Stimulated activated CD4-positive, alpha-beta T cell treated with anti-CD3 and anti-CD28 coated beads, Interleukin-15, amount 100 ng/mL, for 24 hours (primary cell): ENCODE measurements around the gene OLR1.
A peak's percentile ranks its signal among the peaks of the same experiment; 100 is the strongest.

Experiments used
- DNase-seq: peaks from one replicate; pipeline ENCODE4 v3.0.0-alpha.2; 2020

Gene OLR1

DNA sequence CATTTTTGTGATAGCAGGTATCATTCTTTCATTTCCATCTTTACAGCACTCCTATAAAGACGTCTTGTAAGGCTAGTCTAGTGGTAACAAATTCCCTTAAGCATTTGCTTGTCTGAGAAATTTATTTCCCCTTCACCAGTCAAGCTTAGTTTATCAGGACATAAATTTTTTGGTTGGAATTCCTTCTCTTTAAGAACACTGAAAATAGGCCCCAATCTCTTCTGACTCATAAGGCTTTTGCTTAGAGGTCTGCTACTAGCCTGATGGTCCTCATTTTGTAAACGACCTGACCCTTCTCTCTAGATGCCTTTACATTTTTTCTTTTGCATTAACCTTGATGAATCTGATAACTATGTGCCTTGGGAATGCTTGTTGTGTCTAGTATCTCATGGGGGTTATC, 20.3 kb downstream of the OLR1 start:
- DNase-seq, result no peak

DNA sequence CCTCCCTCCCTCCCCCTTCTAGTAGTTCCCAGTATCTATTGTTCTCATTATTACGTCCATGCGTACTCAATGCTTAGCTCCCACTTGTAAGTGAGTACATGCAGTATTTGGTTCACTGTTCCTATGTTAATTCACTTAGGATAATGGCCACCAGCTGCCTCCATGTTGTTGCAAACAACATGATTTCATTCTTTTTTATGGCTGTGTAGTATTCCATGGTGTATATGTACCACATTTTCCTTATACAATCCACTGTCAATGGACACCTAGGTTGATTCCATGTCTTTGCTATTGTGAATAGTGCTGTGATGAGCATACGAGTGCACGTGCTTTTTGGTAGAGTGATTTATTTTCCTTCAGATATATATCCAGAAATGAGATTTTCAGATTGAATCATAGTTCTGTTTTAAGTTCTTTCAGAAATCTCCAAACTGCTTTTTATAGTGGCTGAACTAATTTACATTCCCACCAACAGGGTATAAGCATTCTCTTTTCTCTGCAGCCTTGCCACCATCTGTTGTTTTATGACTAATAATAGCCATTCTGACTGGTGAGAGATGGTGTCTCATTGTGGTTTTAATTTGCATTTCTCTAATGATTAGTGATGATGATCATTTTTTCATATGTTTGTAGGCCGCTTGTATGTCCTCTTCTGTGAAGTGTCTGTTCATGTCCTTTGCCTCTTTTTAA, 24.1 kb downstream of the OLR1 start:
- DNase-seq, result no peak

DNA sequence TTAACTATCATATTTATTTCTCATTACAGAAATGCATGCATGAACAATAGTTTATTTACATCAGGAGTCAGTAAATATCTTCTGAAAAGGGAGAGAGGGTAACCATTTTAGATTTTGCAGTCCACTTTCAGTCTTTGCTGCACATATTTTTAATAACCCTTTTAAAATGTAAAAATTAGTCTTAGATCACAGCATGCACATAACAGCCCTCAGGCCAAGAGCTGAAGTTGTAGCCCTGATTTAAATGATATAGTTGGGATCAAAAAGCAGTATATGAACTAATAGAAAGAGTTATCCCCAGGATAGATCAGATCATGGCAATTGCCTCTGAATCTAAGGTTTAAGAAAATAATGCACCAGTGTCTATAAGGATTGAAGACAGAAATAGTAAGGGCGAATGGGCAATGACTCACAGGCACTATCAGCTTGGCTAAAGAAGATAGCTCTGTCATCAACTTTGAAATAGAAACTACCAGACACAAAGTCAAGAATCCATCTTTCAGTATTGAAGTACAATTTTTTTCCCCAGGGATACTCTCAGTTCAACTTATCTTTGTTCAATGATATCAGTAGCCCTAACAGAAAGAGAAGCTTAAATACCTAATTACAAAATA, 28.8 kb downstream of the OLR1 start:
- DNase-seq, result no peak

DNA sequence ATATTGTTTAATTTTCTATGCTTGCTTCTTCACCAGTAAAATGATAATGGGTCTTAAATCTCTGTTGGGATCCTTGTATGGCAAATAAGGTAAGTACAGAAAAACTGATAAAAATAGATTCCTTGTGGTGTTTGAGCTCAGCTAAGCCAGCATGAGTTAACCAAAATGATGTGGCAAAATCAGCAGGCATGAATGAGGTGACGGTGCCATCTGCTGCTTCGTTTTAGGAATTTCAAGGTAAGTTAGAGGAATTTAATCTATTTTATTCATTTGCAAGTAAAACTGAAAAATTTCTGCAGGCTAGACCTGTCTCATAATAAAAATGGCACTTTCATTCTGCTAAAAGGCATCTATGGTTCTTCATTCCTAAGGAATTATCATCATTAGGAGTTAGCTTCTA, 31.9 kb downstream of the OLR1 start:
- DNase-seq, result peak; percentile 54

DNA sequence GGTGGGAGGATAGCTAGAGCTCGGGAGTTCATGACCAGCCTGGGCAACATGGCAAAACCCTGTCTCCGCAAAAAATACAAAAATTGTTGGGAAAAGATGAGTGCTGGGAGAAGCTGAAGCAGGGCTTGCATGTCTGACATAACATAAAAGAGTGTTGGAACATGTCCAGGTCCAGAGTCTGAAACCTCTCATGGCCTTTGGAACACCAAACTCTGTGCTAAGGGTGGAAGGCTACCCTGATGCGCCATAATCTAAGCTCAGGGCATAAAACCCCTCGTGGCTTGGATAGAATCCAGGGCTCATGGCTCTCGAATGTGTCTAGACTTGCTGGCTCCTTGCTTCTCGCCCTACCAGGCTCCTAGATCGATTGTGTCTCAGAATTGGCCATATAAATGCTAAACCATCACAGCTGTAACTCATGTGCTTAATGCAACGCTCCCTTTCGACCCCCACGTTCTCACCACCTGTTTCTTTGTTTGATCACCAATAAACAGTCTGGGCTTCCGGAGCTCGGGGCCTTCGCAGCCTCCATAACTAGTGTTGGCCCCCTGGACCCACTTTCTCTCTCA, 35.2 kb downstream of the OLR1 start:
- DNase-seq, result no peak

DNA sequence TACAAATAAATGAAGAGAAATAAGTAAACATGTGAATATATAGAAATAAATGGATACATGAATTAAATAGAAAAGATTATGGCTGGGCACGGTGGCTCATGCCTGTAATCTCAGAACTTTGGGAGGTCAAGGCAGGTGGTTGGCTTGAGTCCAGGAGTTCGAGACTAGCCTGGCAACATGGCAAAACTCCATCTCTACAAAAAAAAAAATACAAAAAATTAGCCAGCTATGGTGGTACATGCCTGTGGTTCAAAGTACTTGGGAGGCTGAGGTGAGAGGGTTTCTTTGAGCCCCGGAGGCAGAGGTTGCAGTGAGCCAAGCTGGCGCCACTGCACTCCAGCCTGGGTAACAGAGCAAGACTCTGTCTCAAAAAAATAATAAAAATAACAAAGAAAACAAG, 36.8 kb downstream of the OLR1 start:
- no peak for DNase-seq

DNA sequence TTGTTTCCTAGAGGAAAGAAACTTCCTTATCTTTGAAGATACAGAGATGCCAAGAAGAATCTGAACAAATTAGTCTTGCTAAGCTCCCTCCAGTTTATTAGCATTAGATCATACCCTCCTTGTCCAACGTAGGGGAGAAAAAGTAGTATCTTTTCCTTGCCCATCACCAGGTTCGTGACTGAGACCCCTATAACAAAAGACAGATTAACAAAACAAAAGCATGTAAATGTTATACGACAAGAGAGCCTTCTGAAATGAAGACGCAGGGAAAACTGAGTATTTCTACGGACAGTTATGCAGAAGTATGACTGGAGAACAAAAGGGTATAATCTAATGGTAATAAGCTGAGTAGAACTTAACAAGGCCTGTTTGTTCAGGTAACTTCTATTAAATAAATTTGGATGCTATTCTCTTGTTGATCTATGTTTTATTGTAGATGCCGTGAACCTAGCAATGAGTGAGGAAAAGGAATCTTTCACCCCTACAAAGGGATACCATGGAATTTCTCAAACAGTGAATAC, 39.0 kb downstream of the OLR1 start:
- no peak for DNase-seq

DNA sequence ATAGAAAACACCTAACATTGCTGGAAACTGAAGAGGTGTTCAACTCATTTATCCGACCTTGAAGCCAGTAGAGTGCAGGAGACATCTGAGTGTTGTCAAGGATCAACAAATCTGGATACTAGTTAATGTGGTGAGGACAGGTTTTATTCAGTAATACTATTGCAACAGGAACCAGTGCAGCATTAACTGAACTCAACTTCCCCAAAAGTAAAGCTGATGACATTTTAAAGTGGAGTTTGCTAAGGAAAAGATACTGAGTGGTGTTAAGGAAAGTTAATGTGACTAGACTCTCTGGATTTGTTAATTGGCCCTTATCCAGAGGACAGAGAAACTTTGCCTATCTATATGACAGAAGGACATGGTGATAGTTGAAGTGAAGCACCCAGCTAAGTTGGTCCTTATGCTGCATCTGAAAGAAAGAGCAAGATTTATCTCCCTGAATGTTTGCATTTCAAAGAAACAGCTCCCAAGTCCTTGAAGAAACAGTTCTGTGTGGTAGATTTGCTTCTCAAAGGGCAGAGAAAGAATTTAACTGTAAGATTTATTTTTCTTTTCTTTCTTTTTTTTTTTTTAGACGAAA, 40.7 kb downstream of the OLR1 start:
- DNase-seq, result no peak

DNA sequence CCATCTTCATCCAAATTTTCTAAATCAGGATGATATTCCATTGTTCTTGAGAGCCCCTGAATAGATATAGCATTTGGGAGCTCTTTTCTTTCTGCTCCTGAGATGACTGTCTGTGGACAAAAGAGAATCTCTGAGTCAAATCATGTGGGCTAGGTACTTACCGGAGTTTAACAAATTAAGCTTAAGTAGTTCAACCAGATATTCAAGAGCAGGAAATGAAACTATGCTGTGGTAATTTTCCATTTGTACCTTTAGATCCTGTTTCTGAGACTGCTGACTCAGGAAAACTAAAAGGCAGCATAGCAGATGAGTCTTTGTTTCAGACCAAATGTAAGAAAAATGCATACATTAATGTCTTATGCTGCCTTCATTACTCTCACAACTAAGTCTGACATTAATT, 41.9 kb downstream of the OLR1 start, which contains the start of gene CLEC7A:
Gene CLEC7A (minus strand): TSS at position 158 of the 400 bp plus-strand sequence. CDS start 117 bp downstream, at position 41.
- no peak for DNase-seq

DNA sequence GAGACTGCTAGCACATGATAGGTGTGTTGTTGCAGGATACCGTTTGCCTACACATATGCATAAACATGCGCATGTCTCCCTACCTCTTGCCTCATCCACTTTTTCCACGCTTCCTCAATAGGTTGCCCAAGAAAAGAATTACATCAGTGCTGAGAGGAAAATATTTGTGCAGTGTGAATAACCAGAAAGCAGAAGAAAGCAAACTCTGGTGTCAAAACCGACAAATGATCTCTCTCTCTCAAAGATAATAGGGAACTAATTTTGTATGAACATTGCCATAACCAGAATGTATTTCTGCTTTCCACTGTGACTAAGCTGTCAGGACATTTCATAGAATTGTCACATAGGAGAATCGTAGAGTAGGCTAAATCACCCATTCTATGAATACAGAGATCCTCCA, 43.2 kb downstream of the OLR1 start:
- no peak for DNase-seq

DNA sequence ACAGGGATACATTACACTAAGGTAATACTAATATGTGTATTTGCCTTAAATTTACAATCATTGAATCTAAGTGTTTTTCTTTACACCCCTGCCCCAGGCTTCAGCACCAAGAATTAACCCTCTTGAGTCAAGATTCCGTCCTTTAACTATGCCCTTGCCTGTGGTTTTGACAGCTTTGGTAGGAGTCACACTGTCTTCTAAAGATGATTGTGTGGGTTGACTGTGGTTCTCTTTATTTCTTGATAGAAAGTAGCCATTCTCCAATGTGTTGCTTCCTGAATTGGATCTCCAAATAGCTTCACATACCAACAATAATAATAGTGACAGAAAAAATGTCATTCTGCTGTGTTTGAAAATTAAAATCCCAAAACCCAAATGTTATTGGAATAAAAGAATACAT, 45.5 kb downstream of the OLR1 start:
- no peak for DNase-seq

DNA sequence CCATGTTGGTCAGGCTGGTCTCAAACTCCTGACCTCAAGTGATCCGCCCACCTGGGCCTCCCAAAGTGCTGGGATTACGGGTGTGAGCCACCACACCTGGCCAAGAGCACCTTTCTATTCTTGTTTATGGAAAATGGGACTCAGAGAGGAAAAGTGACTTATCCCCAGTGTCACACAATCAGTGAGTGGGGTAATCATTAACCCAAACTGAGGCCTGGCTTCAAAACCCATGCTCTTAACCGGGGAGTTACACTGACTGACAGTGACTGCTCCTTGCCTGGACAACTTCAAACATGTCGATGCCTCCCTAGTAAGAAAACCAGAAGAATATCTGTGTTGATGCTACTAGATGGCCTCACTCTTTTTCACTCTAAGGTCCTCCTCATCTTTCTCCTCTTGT, 49.2 kb downstream of the OLR1 start:
- no peak for DNase-seq

DNA sequence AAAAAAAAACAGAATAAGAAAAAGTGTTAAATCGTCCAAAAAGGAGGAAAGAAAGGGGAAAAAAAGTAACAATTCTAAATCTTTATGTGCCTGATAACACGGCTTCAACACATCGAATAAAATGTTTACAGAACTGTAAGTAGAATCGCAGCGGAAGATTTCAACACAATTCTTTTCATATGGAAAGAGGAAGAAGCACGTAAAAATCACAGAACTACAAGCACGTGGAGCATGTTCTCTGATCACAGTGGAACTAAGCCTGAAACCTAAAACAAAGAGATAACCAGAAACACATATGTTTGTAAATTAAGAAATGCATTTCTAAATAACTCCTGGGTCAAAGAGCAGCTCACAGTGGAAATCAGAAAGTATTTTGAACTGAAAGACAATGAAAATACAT, 50.7 kb downstream of the OLR1 start:
- no peak for DNase-seq

DNA sequence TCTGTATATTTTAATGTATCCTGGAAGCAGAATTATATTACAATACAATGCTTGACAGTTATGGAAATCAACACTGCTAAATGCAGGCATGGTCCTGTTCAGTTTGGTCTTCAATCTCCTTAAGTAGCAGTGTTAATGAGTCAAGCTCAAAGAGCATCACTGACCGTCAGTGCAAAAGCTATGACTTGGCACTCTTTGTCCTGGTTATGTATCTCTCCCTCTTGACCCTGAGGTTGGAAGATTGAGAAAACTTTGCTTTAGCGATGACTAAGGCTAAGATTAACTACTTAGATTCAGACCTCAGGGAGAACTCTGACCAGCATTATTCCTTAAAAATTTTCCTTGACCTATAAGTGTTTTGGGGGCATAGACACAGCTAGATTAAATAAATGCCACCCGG, 52.9 kb downstream of the OLR1 start:
- no peak for DNase-seq

DNA sequence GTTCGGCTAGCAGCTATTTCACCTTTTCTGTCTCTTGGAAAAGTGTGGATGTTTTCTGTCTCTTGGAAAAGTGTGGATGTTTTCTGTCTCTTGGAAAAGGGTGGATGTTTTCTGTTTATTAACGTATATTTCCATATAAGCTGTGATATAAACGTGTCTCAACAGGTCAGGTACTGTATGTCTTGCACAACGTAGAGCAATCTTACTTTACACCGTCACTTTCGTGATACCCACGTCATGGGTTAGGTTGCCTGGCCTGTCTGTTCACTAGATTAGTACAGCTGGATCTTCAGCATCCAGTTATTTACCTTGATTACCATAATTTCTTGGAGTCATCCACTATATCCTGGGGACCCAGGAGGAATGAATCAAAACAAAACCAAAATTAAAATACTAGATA, 56.0 kb downstream of the OLR1 start:
- no peak for DNase-seq

DNA sequence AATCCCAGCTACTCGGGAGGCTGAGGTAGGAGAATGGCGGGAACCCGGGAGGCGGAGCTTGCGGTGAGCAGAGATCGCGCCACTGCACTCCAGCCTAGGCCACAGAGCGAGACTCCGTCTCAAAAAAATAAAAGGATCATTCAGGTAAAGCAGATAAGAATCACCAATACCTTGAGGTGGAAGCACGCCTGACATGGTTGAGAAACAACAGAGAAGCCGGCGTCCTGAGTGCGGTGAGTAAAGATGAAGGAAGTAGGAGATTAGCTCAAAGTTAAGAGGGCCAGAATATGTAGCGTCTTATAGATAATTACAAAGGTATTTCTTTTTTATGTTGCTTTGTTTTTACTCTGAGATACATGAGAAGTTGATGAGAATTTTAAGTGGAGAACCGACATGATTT, 56.6 kb downstream of the OLR1 start:
- no peak for DNase-seq

DNA sequence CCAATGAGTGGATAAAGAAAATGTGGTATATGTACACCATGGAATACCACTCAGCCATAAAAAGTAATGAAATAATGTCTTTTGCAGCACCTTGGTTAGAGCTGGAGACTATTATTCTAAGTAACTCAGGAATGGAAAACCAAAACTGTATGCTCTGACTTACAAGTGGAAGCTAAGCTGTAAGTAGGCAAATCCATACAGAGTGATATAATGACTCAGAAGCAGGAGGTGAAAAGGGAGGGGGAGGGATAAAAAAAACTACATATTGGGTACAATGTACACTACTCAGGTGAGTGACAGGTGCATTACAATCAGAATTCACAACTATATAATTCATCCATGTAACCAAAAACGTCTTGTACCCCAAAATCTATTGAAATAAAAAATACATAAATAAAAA, 58.0 kb downstream of the OLR1 start:
- no peak for DNase-seq

DNA sequence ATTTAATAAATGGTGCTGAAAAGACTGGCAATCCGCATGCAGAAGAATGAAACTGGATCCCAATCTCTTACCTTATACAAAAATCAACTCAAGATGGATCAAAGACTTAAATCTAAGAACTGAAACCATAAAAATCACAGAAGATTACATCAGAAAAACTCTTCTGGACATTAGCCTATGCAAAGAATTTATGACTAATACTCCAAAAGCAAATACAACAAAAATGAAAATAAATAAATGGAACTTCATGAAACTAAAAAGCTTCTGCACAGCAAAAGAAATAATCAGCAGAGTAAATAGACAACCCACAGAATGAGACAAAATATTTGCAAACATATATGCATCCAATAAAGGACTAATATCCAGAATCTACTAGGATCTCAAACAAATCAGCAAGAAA, 58.9 kb downstream of the OLR1 start:
- no peak for DNase-seq

DNA sequence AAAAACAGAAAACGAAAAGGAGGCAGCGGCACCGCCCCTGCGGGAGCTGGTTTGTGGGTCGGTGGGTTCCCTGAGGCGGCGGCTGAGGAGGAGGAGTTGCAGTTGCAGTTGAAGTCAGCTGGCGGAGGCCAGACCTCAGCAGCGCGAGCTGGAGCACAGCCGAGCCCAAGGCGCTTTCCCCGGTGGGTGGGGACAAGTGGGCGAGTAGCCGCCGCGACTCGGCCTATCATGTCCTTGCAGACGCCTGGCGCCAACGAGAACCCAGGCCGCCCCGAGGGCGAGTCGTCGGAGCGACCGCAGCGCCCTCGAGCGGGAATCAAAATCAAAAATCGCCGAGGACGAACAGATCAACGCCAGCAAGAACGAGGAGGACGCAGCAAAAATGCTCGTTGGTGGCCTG, 60.5 kb downstream of the OLR1 start:
- no peak for DNase-seq

DNA sequence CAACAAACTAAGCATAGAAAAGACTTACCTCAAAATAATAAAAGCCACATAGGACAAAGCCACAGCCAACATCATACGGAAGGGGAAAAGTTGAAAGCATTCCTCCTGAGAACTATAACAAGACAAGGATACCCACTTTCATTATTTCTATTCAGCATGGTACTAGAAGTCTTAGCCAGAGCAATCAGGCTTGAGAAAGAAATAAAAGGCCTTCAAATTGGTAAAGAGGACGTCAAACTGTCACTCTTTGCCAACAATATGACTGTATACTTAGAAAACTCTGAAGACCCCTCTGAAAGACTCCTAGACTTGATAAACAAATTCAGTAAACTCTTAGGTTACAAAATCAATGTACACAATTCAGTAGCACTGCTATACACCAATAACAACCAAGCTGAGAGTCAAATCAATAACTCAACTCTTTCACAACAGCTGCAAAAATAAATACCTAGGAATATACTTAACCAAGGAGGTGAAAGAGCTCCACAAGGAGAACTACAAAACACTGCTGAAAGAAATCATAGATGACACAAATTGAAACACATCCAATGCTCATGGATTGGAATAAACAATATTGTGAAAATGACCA, 61.6 kb downstream of the OLR1 start:
- no peak for DNase-seq
